ENCODE data around the gene GDI1. TPM values are rescaled to one million over a fixed set of nuclear protein-coding genes. Genes with fewer than 3 reads are reported as not detected.

Gene GDI1
- total RNA-seq, 1 experiment from 2014 or later: 52.7 TPM

- no peaks in the 10 kb centered on the region for H4K20me1 ChIP-seq (ENCODE audit: insufficient read depth, low read depth, low read length)
- no peaks in the 10 kb centered on the region for H3K27me3 ChIP-seq (ENCODE audit: low read length)
- no peak overlapping the region for H3K9ac ChIP-seq (ENCODE audit: low read length)
- peaks cover 11% of the 10 kb centered on the region for H3K4me1 ChIP-seq (ENCODE audit: low read length)
- peaks cover 14% of the 10 kb centered on the region for H3K36me3 ChIP-seq (ENCODE audit: insufficient read depth, low read length)
- no peaks in the 10 kb centered on the region for H3K9me2 ChIP-seq (replicated peaks; ENCODE audit: insufficient read depth, low read length)
- H3K4me2 ChIP-seq (ENCODE audit: low read depth, low read length, poor library complexity, severe bottlenecking): no peak overlapping the region
- no peaks in the 10 kb centered on the region for H3K9me3 ChIP-seq (ENCODE audit: low read length)
- H2AFZ ChIP-seq (ENCODE audit: low read length): no peak overlapping the region
- H3K79me2 ChIP-seq (ENCODE audit: low read length): peaks cover 4% of the 10 kb centered on the region; the same call in 1 of the 2 replicates
- no peak overlapping the region for H3K27ac ChIP-seq (ENCODE audit: low read length)
- no peak for DNase-seq
- H3K4me3 ChIP-seq (ENCODE audit: low read length): no peak overlapping the region
These were observed 33.1 kb upstream of the GDI1 start for GRCh38 chrX:154403858-154404257.

GRCh38 chrX:154404625-154405192 lies 32.2 kb upstream of the GDI1 start:
- no peaks in the 10 kb centered on the region for H3K27me3 ChIP-seq (ENCODE audit: low read length)
- no peaks in the 10 kb centered on the region for H3K79me2 ChIP-seq (ENCODE audit: low read length)
- H3K9me2 ChIP-seq (replicated peaks; ENCODE audit: insufficient read depth, low read length): no peaks in the 10 kb centered on the region
- no peak overlapping the region for H3K4me2 ChIP-seq (ENCODE audit: low read depth, low read length, poor library complexity, severe bottlenecking)
- H3K4me3 ChIP-seq (ENCODE audit: low read length): no peak overlapping the region
- no peak overlapping the region for H3K27ac ChIP-seq (ENCODE audit: low read length)
- H4K20me1 ChIP-seq (ENCODE audit: insufficient read depth, low read depth, low read length): no peaks in the 10 kb centered on the region
- peaks cover 3% of the 10 kb centered on the region for H3K4me1 ChIP-seq (ENCODE audit: low read length)
- no peak for DNase-seq
- no peaks in the 10 kb centered on the region for H3K9me3 ChIP-seq (ENCODE audit: low read length)
- H3K9ac ChIP-seq (ENCODE audit: low read length): no peak overlapping the region
- H2AFZ ChIP-seq (ENCODE audit: low read length): no peak overlapping the region
- peaks cover 5% of the 10 kb centered on the region for H3K36me3 ChIP-seq (ENCODE audit: insufficient read depth, low read length)

- no peak overlapping the region for H2AFZ ChIP-seq (ENCODE audit: low read length)
- H3K9ac ChIP-seq (ENCODE audit: low read length): no peak overlapping the region
- H3K36me3 ChIP-seq (ENCODE audit: insufficient read depth, low read length): no peaks in the 10 kb centered on the region
- no peak overlapping the region for H3K4me2 ChIP-seq (ENCODE audit: low read depth, low read length, poor library complexity, severe bottlenecking)
- no peaks in the 10 kb centered on the region for H3K27me3 ChIP-seq (ENCODE audit: low read length)
- no peaks in the 10 kb centered on the region for H3K9me2 ChIP-seq (replicated peaks; ENCODE audit: insufficient read depth, low read length)
- H3K4me1 ChIP-seq (ENCODE audit: low read length): peaks cover 11% of the 10 kb centered on the region
- H3K27ac ChIP-seq (ENCODE audit: low read length): no peak overlapping the region
- H3K79me2 ChIP-seq (ENCODE audit: low read length): peaks cover 4% of the 10 kb centered on the region
- DNase-seq: no peak
- no peak overlapping the region for H3K4me3 ChIP-seq (ENCODE audit: low read length)
- H3K9me3 ChIP-seq (ENCODE audit: low read length): no peaks in the 10 kb centered on the region
- H4K20me1 ChIP-seq (ENCODE audit: insufficient read depth, low read depth, low read length): no peaks in the 10 kb centered on the region
These were observed 28.2 kb upstream of the GDI1 start for GRCh38 chrX:154408659-154409221.

- Histone ChIP-seq H3K36me3 (ENCODE audit: insufficient read depth, low read length) (no peaks in the 10 kb centered on the region), H3K9me3 (ENCODE audit: low read length) (no peaks in the 10 kb centered on the region), H3K9me2 (replicated peaks; ENCODE audit: insufficient read depth, low read length) (no peaks in the 10 kb centered on the region), H3K79me2 (ENCODE audit: low read length) (peaks cover 4% of the 10 kb centered on the region), H2AFZ (ENCODE audit: low read length) (no peak within 1 kb of the TSS), H3K4me1 (ENCODE audit: low read length) (peaks cover 11% of the 10 kb centered on the region), H3K4me2 (ENCODE audit: low read depth, low read length, poor library complexity, severe bottlenecking) (no peak within 1 kb of the TSS), H4K20me1 (ENCODE audit: insufficient read depth, low read depth, low read length) (no peaks in the 10 kb centered on the region), H3K4me3 (ENCODE audit: low read length) (no peak within 1 kb of the TSS), H3K27ac (ENCODE audit: low read length) (no peak within 1 kb of the TSS), H3K9ac (ENCODE audit: low read length) (no peak within 1 kb of the TSS), H3K27me3 (ENCODE audit: low read length) (no peaks in the 10 kb centered on the region)
- no peak for DNase-seq
These were observed 27.6 kb upstream of the GDI1 start, which contains the start of gene DNASE1L1 for GRCh38 chrX:154409222-154409871. Gene DNASE1L1 (minus strand): TSS chrX:154409254. CDS start chrX:154405568, 3,686 bp downstream.

- Histone ChIP-seq H3K27me3 (ENCODE audit: low read length) (no peaks in the 10 kb centered on the region), H3K36me3 (ENCODE audit: insufficient read depth, low read length) (no peaks in the 10 kb centered on the region), H3K4me1 (ENCODE audit: low read length) (peaks cover 11% of the 10 kb centered on the region), H3K9me3 (ENCODE audit: low read length) (no peaks in the 10 kb centered on the region), H3K79me2 (ENCODE audit: low read length) (peaks cover 4% of the 10 kb centered on the region), H3K27ac (ENCODE audit: low read length) (peak overlapping the region; percentile 79), H4K20me1 (ENCODE audit: insufficient read depth, low read depth, low read length) (no peaks in the 10 kb centered on the region), H3K9me2 (replicated peaks; ENCODE audit: insufficient read depth, low read length) (no peaks in the 10 kb centered on the region), H3K9ac (ENCODE audit: low read length) (peak overlapping the region; percentile 89), H2AFZ (ENCODE audit: low read length) (no peak overlapping the region), H3K4me3 (ENCODE audit: low read length) (peak overlapping the region; percentile 84), H3K4me2 (ENCODE audit: low read depth, low read length, poor library complexity, severe bottlenecking) (peak overlapping the region; percentile 91)
- DNase-seq: peak; percentile 82
These were observed 25.0 kb upstream of the GDI1 start for GRCh38 chrX:154411981-154412340.

GRCh38 chrX:154412468-154412867 lies 24.5 kb upstream of the GDI1 start:
- peaks cover 11% of the 10 kb centered on the region for H3K4me1 ChIP-seq (ENCODE audit: low read length)
- peak overlapping the region; percentile 79 for H3K27ac ChIP-seq (ENCODE audit: low read length)
- peak; percentile 51 for DNase-seq
- peak overlapping the region; percentile 89 for H3K9ac ChIP-seq (ENCODE audit: low read length)
- no peaks in the 10 kb centered on the region for H4K20me1 ChIP-seq (ENCODE audit: insufficient read depth, low read depth, low read length)
- H3K9me2 ChIP-seq (replicated peaks; ENCODE audit: insufficient read depth, low read length): no peaks in the 10 kb centered on the region
- no peaks in the 10 kb centered on the region for H3K36me3 ChIP-seq (ENCODE audit: insufficient read depth, low read length)
- H3K79me2 ChIP-seq (ENCODE audit: low read length): peaks cover 4% of the 10 kb centered on the region
- H3K9me3 ChIP-seq (ENCODE audit: low read length): no peaks in the 10 kb centered on the region
- H3K4me3 ChIP-seq (ENCODE audit: low read length): peak overlapping the region; percentile 84
- H3K27me3 ChIP-seq (ENCODE audit: low read length): no peaks in the 10 kb centered on the region
- peak overlapping the region; percentile 91 for H3K4me2 ChIP-seq (ENCODE audit: low read depth, low read length, poor library complexity, severe bottlenecking)
- no peak overlapping the region for H2AFZ ChIP-seq (ENCODE audit: low read length)

- no peaks in the 10 kb centered on the region for H3K36me3 ChIP-seq (ENCODE audit: insufficient read depth, low read length)
- no peaks in the 10 kb centered on the region for H4K20me1 ChIP-seq (ENCODE audit: insufficient read depth, low read depth, low read length)
- peaks cover 4% of the 10 kb centered on the region for H3K79me2 ChIP-seq (ENCODE audit: low read length)
- H3K27ac ChIP-seq (ENCODE audit: low read length): no peak overlapping the region
- H3K9me2 ChIP-seq (replicated peaks; ENCODE audit: insufficient read depth, low read length): no peaks in the 10 kb centered on the region
- no peak for DNase-seq
- H3K4me3 ChIP-seq (ENCODE audit: low read length): no peak overlapping the region
- no peaks in the 10 kb centered on the region for H3K9me3 ChIP-seq (ENCODE audit: low read length)
- peak overlapping the region; percentile 89; the same call in 1 of the 2 replicates for H3K9ac ChIP-seq (ENCODE audit: low read length)
- H2AFZ ChIP-seq (ENCODE audit: low read length): no peak overlapping the region
- H3K4me2 ChIP-seq (ENCODE audit: low read depth, low read length, poor library complexity, severe bottlenecking): peak overlapping the region; percentile 91
- H3K27me3 ChIP-seq (ENCODE audit: low read length): no peaks in the 10 kb centered on the region
- H3K4me1 ChIP-seq (ENCODE audit: low read length): peaks cover 11% of the 10 kb centered on the region
These were observed 23.8 kb upstream of the GDI1 start for GRCh38 chrX:154413142-154413541.

GRCh38 chrX:154417157-154417556 lies 19.8 kb upstream of the GDI1 start:
- no peak for DNase-seq
- Histone ChIP-seq H3K27me3 (ENCODE audit: low read length) (no peaks in the 10 kb centered on the region), H3K9ac (ENCODE audit: low read length) (no peak overlapping the region), H3K4me2 (ENCODE audit: low read depth, low read length, poor library complexity, severe bottlenecking) (no peak overlapping the region), H3K79me2 (ENCODE audit: low read length) (peaks cover 3% of the 10 kb centered on the region), H3K9me3 (ENCODE audit: low read length) (no peaks in the 10 kb centered on the region), H4K20me1 (ENCODE audit: insufficient read depth, low read depth, low read length) (no peaks in the 10 kb centered on the region), H3K4me1 (ENCODE audit: low read length) (peaks cover 10% of the 10 kb centered on the region), H3K27ac (ENCODE audit: low read length) (no peak overlapping the region), H2AFZ (ENCODE audit: low read length) (no peak overlapping the region), H3K36me3 (ENCODE audit: insufficient read depth, low read length) (no peaks in the 10 kb centered on the region), H3K4me3 (ENCODE audit: low read length) (no peak overlapping the region), H3K9me2 (replicated peaks; ENCODE audit: insufficient read depth, low read length) (no peaks in the 10 kb centered on the region)

All from Karpas-422 (cell line).